CD4-positive, alpha-beta T cell treated with Interleukin-15 for 1 hour (primary cell): Measurements from ENCODE around the gene GLB1L2.

ENCODE experiments used
- DNase-seq: peaks from one replicate; pipeline ENCODE4 v3.0.0-alpha.2; 2020

GLB1L2 gene

DNA sequence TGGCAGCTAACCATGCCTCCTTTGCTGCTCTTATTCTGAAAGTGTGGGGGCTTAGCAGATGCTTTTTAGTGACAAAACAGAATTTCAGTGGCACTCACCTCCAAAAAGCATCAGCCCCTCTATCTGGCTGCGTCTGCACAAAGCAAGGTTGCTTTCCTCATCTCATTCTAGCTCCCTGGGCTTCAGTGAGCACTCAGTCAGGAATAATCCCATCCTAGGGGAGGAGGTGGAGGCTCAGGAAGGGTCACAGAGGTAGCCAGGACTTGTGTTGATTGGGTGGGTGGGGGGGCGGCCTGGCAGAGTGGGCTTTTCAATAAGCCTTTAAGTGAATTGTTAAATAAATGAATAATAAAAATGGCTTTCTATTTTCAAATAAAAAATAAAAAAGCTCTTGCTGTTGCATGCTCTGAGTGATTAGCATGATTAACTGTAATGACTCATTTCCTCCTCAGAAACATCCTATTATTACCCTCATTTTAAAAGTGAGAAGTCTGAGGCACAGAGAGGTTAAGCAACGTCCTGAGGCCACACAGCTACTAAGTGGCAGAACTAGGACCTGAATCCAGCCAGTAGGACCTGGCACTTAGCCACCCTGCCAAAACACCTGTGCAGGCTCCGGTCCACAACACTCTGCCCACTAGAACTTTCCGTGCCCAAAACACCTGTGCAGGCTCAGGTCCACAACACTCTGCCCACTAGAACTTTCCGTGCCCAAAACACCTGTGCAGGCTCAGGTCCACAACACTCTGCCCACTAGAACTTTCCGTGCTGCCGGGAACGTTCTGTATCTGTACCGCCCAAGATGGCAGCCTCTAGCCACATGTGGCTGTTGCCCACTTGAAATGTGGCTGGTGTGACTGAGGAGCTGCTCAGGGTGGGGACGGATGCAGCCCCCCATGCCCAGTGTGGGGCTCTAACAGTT lies 74.7 kb downstream of the GLB1L2 start:
- DNase-seq = no peak

GRCh38 chr11:134407321-134407828 lies 75.6 kb downstream of the GLB1L2 start:
- no peak for DNase-seq

DNA sequence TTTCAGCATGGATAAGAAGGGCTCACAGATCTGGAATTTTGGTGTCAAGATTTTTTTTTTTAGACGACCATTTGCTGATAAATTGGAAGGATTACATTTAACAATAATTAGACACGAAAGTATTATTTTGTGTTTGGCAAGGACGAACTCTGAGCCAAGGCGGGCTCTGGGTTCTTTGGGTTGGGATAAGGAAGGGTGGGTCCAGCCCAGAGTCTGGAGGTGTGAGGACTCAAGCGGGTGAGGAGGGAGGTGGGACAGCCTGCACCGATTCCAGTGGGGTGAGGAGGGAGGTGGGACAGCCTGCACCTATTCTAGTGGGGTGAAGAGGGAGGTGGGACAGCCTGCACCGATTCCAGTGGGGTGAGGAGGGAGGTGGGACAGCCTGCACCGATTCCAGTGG lies 76.1 kb downstream of the GLB1L2 start:
- no peak for DNase-seq

DNA sequence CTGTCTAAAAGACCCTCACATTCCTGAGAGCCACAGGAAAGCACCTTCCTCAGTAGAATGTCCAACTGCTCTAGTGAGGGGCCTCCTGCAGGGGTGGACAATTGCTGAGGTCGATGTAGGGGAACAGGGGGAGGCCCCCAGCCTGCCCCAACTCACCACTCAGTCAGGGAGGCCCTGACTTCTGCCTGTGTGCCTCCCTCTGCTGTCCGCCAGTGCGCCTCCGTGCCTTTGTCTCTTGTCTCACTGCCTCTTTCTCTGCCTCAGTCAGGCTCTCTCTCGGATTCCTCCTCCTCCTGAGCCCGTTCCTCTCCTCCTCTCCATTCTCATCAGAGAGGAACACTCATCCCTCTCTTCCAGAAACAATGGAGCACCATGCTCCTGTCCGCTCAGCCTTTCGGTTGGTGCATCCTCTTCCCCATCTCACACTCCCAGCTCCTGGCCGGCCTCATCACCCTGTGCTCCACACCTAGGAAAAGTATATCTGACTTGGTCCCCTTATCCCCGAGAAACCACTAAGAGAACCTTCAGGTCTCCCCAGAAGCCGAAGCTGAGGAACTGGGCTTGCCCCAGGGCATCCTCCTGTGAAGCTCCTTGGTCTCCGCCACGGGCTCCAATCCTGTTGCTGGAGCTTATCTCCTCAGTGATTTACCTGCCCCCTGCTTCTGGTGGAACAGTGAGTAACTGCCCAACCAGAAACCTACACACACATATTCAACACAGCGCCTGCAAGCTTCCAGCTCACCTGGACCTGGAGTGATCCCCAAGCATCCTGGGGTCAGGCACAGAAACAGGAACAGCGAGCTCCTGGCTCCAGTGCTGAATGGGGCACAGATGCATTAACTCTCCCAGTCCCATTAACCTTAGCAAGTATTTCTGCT lies 78.0 kb downstream of the GLB1L2 start:
- no peak for DNase-seq

DNA sequence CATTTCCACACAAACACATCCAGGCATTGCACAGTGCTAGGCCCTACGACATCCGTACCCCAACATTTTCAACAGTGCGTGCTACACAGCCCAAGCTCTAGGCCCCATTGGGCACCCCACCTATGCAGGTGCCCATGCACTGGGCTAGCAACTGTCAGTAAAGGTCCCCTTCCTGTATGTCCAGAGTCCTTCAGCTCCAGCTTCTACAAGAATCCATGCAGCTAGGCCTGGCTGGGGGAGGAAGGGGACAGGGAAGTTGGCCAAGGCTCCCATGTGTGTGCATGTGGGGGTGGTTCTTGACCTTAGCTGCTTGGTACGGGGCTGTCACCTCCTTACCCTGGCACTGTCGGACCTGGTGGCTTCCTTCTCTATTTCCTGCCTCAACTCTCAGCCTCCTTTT lies 79.0 kb downstream of the GLB1L2 start:
- DNase-seq = no peak

DNA sequence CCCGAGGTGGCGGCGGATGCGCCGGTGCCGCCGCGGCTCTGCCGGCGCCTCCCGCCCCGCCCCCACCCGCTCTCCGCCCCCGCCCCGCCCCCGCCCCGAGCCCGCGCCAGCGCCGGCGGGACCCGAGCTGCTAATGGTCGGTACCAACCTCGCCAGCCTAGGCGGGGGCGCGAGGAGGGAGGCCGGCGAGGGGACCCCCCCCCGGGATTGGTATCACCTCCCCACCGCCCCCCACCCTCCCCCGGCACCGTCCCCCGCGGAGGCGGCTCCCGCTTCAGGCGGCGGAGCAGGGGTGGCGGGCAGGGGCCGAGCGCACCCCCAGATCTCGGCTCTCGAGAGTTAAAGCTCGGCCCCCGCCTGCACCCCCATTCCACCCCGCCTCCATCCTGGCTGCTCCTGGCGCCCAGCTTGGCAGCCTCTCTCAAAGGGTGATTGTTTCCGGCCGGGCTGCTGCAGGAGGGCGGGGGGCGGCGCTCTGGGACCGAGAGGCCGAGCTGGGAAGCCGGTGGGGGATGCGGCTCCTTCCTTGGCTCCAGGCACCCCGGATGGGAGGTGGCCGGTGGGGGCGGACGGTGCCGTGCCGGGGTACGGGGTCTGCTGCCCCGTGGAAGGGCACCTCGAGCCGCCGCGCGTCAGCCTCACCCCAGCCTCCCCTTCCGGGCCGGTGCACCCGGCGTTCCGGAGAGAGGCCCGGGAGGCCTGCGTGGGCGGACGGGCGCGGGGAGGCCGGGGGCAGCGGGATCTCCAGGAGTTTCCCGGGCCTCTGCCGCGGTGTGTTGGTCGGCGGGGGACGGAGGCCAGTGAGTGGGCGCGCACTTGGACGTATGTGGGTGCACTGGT lies 80.6 kb downstream of the GLB1L2 start, which contains the start of gene B3GAT1:
B3GAT1 (minus strand) TSS at position 40 of the 840 bp plus-strand sequence. CDS start 24,583 bp downstream, outside the sequence.
- no peak for DNase-seq

DNA sequence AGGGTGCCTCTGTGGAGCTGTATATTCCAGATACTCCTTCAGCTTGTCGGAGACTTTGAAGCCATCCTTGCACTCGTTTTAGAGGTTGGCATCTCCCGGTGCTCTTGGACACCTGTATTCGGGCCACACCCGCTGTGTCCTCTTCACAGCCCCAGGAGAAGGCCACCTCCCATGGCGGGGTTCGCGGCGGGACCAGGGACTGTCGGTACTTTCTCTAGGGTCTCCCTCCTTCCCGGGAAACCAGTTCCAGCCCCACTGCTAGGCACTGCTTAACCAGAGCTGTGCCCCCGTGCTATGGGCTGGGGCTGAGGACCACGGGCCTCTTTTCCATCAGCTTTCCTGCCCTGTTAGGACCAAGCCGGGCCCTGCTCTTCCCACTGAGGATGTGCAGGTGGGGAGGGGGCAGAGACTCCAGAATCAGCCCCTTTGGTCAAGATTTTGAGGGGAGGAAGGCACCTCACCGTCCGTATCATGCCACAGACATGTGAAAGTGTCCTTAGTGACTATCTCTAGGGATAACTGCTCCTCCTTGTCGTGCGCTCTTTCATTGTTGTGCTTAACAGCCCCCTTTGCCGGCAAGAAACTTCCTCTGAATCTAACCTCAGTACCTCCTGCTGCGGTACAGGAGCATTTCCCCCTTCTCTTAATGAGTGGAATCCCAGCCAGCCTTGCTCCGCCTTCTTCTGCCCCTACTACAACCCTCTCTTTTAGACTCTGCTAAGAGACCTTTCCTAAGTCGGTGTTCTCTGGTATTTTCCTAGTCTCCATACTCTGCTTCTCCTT lies 81.4 kb downstream of the GLB1L2 start:
- no peak for DNase-seq

- DNase-seq = no peak
Observed at GRCh38 chr11:134413826-134414731, 82.3 kb downstream of the GLB1L2 start.

- DNase-seq = no peak
Observed at GRCh38 chr11:134414766-134415765, 83.3 kb downstream of the GLB1L2 start.

- DNase-seq = no peak
Observed at GRCh38 chr11:134416726-134417125, 84.9 kb downstream of the GLB1L2 start.

GRCh38 chr11:134417871-134418840 lies 86.4 kb downstream of the GLB1L2 start:
- no peak for DNase-seq

DNA sequence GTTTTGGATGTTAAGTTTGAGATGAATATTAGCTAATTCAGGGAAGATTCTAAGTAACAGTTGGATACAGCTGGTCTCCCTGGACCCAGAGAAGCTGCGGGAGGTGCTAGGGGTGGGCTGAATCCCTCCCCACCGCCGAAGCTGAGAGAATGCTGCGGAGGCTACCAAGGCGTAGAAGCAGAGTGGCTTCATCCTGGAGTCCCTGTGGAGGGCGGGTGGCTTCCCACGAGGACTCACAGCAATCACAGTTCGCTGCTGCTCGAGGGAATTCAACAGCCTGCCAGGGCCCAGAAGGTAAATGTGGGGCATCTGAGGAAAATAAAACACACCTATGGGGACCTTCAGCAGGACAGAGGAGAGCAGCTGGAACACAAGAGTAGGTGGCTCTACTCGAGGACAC lies 91.3 kb downstream of the GLB1L2 start:
- DNase-seq = no peak

GRCh38 chr11:134425413-134425812 lies 93.6 kb downstream of the GLB1L2 start:
- DNase-seq = no peak
